ENCODE results near the gene INPP5D. TPM values are rescaled to one million over a fixed set of nuclear protein-coding genes. Genes with fewer than 3 reads are reported as not detected.

The INPP5D gene
- total and polyA plus RNA-seq, 2 donors (not counting 1 experiment from before 2014, with no cell fraction given), result 0.01 to 0.33 TPM

GRCh38 chr2:233026198-233026813 is 33.8 kb upstream of the INPP5D start:
- peak; percentile 59 to 88 for DNase-seq (ENCODE audit: low read depth in 2 of 2)
- no peak overlapping the region for H3K9ac ChIP-seq (ENCODE audit: insufficient read depth, low read length)
- TF ChIP-seq EZH2 (IDR thresholded peaks at IDR 0.05; ENCODE audit: low read length, missing control alignments) (no peak), CTCF (conservative IDR thresholded peaks at IDR 0.05 in 1 of 2, IDR thresholded peaks at IDR 0.05 in 1 of 2; ENCODE audit: low read depth in 1 of 2, low read length in 2 of 2) (no peak)
- no peak overlapping the region for H3K4me2 ChIP-seq (ENCODE audit: extremely low read depth, insufficient read depth, low read length)
- H4K20me1 ChIP-seq (ENCODE audit: control insufficient read depth, extremely low read depth, insufficient read depth, low read length), result no peaks in the 10 kb centered on the region
- no peaks in the 10 kb centered on the region for H3K79me2 ChIP-seq (ENCODE audit: control insufficient read depth, insufficient read depth, low read length)
- no peak overlapping the region for H3K27ac ChIP-seq (ENCODE audit: insufficient read depth, low read length)
- H2AFZ ChIP-seq (ENCODE audit: low read length), result no peak overlapping the region
- no peaks in the 10 kb centered on the region for H3K27me3 ChIP-seq (ENCODE audit: control insufficient read depth, insufficient read depth, low read length)
- H3K36me3 ChIP-seq (ENCODE audit: control insufficient read depth, insufficient read depth, low read length), result no peaks in the 10 kb centered on the region
- peaks cover 2% of the 10 kb centered on the region for H3K4me1 ChIP-seq (ENCODE audit: control insufficient read depth, extremely low read depth, insufficient read depth, low read length)
- H3K9me3 ChIP-seq (ENCODE audit: control insufficient read depth, insufficient read depth, low read depth, low read length), result no peaks in the 10 kb centered on the region
- no peak overlapping the region for H3K4me3 ChIP-seq (replicated peaks in 1 of 4; ENCODE audit: control extremely low read depth in 1 of 4, insufficient read depth in 1 of 4, low read depth in 3 of 4, low read length in 4 of 4)

GRCh38 chr2:233029321-233029720 is 30.8 kb upstream of the INPP5D start:
- Histone ChIP-seq H3K27ac (ENCODE audit: insufficient read depth, low read length) (no peak overlapping the region), H3K27me3 (ENCODE audit: control insufficient read depth, insufficient read depth, low read length) (no peaks in the 10 kb centered on the region), H3K9me3 (ENCODE audit: control insufficient read depth, insufficient read depth, low read depth, low read length) (no peaks in the 10 kb centered on the region), H3K4me2 (ENCODE audit: extremely low read depth, insufficient read depth, low read length) (no peak overlapping the region), H3K36me3 (ENCODE audit: control insufficient read depth, insufficient read depth, low read length) (no peaks in the 10 kb centered on the region), H4K20me1 (ENCODE audit: control insufficient read depth, extremely low read depth, insufficient read depth, low read length) (no peaks in the 10 kb centered on the region), H3K4me3 (replicated peaks in 1 of 4; ENCODE audit: control extremely low read depth in 1 of 4, insufficient read depth in 1 of 4, low read depth in 3 of 4, low read length in 4 of 4) (no peak overlapping the region), H3K9ac (ENCODE audit: insufficient read depth, low read length) (no peak overlapping the region), H2AFZ (ENCODE audit: low read length) (no peak overlapping the region), H3K79me2 (ENCODE audit: control insufficient read depth, insufficient read depth, low read length) (no peaks in the 10 kb centered on the region), H3K4me1 (ENCODE audit: control insufficient read depth, extremely low read depth, insufficient read depth, low read length) (peaks cover 5% of the 10 kb centered on the region)
- peak in 1 of 2 donors; percentile 17 for DNase-seq (ENCODE audit: low read depth in 2 of 2)
- TF ChIP-seq CTCF (conservative IDR thresholded peaks at IDR 0.05 in 1 of 2, IDR thresholded peaks at IDR 0.05 in 1 of 2; ENCODE audit: low read depth in 1 of 2, low read length in 2 of 2), result no peak
- TF ChIP-seq EZH2 (IDR thresholded peaks at IDR 0.05; ENCODE audit: low read length, missing control alignments), result no peak

- Histone ChIP-seq H2AFZ (ENCODE audit: low read length) (no peak overlapping the region), H3K36me3 (ENCODE audit: control insufficient read depth, insufficient read depth, low read length) (no peaks in the 10 kb centered on the region), H3K9me3 (ENCODE audit: control insufficient read depth, insufficient read depth, low read depth, low read length) (peaks cover 6% of the 10 kb centered on the region), H3K4me2 (ENCODE audit: extremely low read depth, insufficient read depth, low read length) (no peak overlapping the region), H3K79me2 (ENCODE audit: control insufficient read depth, insufficient read depth, low read length) (no peaks in the 10 kb centered on the region), H3K4me1 (ENCODE audit: control insufficient read depth, extremely low read depth, insufficient read depth, low read length) (peaks cover 3% of the 10 kb centered on the region), H4K20me1 (ENCODE audit: control insufficient read depth, extremely low read depth, insufficient read depth, low read length) (no peaks in the 10 kb centered on the region), H3K9ac (ENCODE audit: insufficient read depth, low read length) (no peak overlapping the region), H3K4me3 (replicated peaks in 1 of 4; ENCODE audit: control extremely low read depth in 1 of 4, insufficient read depth in 1 of 4, low read depth in 3 of 4, low read length in 4 of 4) (no peak overlapping the region), H3K27ac (ENCODE audit: insufficient read depth, low read length) (no peak overlapping the region), H3K27me3 (ENCODE audit: control insufficient read depth, insufficient read depth, low read length) (no peaks in the 10 kb centered on the region)
- DNase-seq (ENCODE audit: low read depth in 2 of 2), result no peak
- no peak for TF ChIP-seq CTCF (conservative IDR thresholded peaks at IDR 0.05 in 1 of 2, IDR thresholded peaks at IDR 0.05 in 1 of 2; ENCODE audit: low read depth in 1 of 2, low read length in 2 of 2)
- no peak for TF ChIP-seq EZH2 (IDR thresholded peaks at IDR 0.05; ENCODE audit: low read length, missing control alignments)
Observed at GRCh38 chr2:233031556-233032500, 28.3 kb upstream of the INPP5D start.

Data from fibroblast of lung (primary cell).